GM18498 (cell line): ENCODE results near the gene PNN.
"Not testable (repeated sequence)": the region's sequence is repeated elsewhere in the genome, so short reads cannot be mapped to it uniquely, and the experiment has no call there.

Source experiments
- ATAC-seq: cut with Tn5 transposase; IDR thresholded peaks from one replicate; pipeline ENCODE4 v1.9.1; 2021; ENCODE audit warnings: mild to moderate bottlenecking, moderate library complexity; ENCODE audit not compliant: unreplicated experiment

PNN gene

GRCh38 chr14:39180553-39180952 is 5.5 kb downstream of the PNN start:
- ATAC-seq = no peak

GRCh38 chr14:39181026-39181692 is 6.1 kb downstream of the PNN start:
- no peak for ATAC-seq

- ATAC-seq = no peak
Observed at GRCh38 chr14:39181693-39182047, 6.6 kb downstream of the PNN start.

- ATAC-seq = no peak
Observed at GRCh38 chr14:39182770-39183684, 8.0 kb downstream of the PNN start.

- ATAC-seq = not testable (repeated sequence)
Observed at GRCh38 chr14:39183685-39184003, 8.6 kb downstream of the PNN start.

- ATAC-seq = no peak
Observed at GRCh38 chr14:39184628-39185255, 9.7 kb downstream of the PNN start.

GRCh38 chr14:39185256-39186049 is 10.4 kb downstream of the PNN start:
- no peak for ATAC-seq

- ATAC-seq = no peak
Observed at GRCh38 chr14:39186941-39187525, 12.0 kb downstream of the PNN start.

GRCh38 chr14:39203659-39204606 is 28.9 kb downstream of the PNN start:
- ATAC-seq = no peak

GRCh38 chr14:39207430-39207829 is 32.4 kb downstream of the PNN start:
- not testable (repeated sequence) for ATAC-seq

- ATAC-seq = no peak
Observed at GRCh38 chr14:39211109-39211741, 36.2 kb downstream of the PNN start.

- no peak for ATAC-seq
Observed at GRCh38 chr14:39212034-39212433, 37.0 kb downstream of the PNN start.

GRCh38 chr14:39212693-39213092 is 37.6 kb downstream of the PNN start:
- ATAC-seq = no peak

GRCh38 chr14:39217214-39217879 is 42.3 kb downstream of the PNN start:
- ATAC-seq = no peak

GRCh38 chr14:39218171-39218769 is 43.2 kb downstream of the PNN start:
- no peak for ATAC-seq

GRCh38 chr14:39219075-39219499 is 44.0 kb downstream of the PNN start:
- ATAC-seq = peak; percentile 63

- ATAC-seq = not testable (repeated sequence)
Observed at GRCh38 chr14:39220473-39220872, 45.4 kb downstream of the PNN start.

GRCh38 chr14:39228044-39228443 is 53.0 kb downstream of the PNN start:
- ATAC-seq = no peak
